SK-N-SH (cell line): Measurements from ENCODE around the gene CHD2. TPM values are rescaled to one million over a fixed set of nuclear protein-coding genes. Genes with fewer than 3 reads are reported as not detected.

Source experiments
- CTCF ChIA-PET: fragments of 300-600, 350-600 bp; formaldehyde crosslinking; extraction: SDS; loops from one replicate; lab custom pipeline; 2021; lab: Yijun Ruan, JAX
- POLR2A ChIA-PET: fragments of 350-600 bp; sonication (Branson Sonifier 250); formaldehyde crosslinking; extraction: SDS; loops from one replicate; lab custom pipeline; 2020; ENCODE audit warnings: antibody characterized with exemption, inconsistent platforms; lab: Yijun Ruan, JAX
- DNase-seq: peaks from one replicate; pipeline ENCODE4 v3.0.0; 2012
- H2AFZ ChIP-seq: fragments of 200-600 bp; sonication (generic); 2 replicates; pipeline ENCODE4 v1.8.1; 2016; ENCODE audit warnings: antibody characterized with exemption, mild to moderate bottlenecking, low read depth
- H3F3A ChIP-seq: fragments of 200-600 bp; sonication (generic); replicated peaks from 2 replicates; pipeline ENCODE3; 2016; ENCODE audit warnings: antibody characterized with exemption, mild to moderate bottlenecking; ENCODE audit not compliant: insufficient read depth
- H3K27ac ChIP-seq, 2 experiments: fragments of 200-500 bp in 1 of 2; fragments of 200-600 bp in 1 of 2; sonication (Bioruptor generic) in 1 of 2; sonication (generic), shearing (Covaris generic) in 1 of 2; 2 replicates each; pipeline versions ENCODE4 v1.5.1 to v1.6.1; 2014 to 2016; ENCODE audit warnings: low read depth in 2 of 2, inconsistent platforms in 1 of 2, low read length in 1 of 2, mild to moderate bottlenecking in 1 of 2, mixed read lengths in 1 of 2
- H3K27me3 ChIP-seq: fragments of 200-600 bp; sonication (generic), shearing (Covaris generic); 2 replicates; pipeline ENCODE4 v1.6.1; 2016; ENCODE audit warnings: mixed run types; ENCODE audit not compliant: insufficient read depth
- H3K36me3 ChIP-seq, 2 experiments: fragments of 200-500 bp in 1 of 2; fragments of 200-600 bp in 1 of 2; sonication (Bioruptor generic) in 1 of 2; sonication (generic) in 1 of 2; replicated peaks in 1 of 2; 2 replicates each; pipeline versions ENCODE3 to v1.5.1; 2014 to 2016; ENCODE audit warnings: low read length in 1 of 2, mild to moderate bottlenecking in 1 of 2; ENCODE audit not compliant: insufficient read depth in 2 of 2, control insufficient read depth in 1 of 2
- H3K4me1 ChIP-seq, 2 experiments: fragments of 200-500 bp in 1 of 2; fragments of 200-600 bp in 1 of 2; sonication (Bioruptor generic) in 1 of 2; sonication (generic), shearing (Covaris generic) in 1 of 2; 2 replicates each; pipeline versions ENCODE4 v1.5.1 to v1.6.1; 2014 to 2016; ENCODE audit warnings: low read depth in 1 of 2, low read length in 1 of 2, mixed run types in 1 of 2; ENCODE audit not compliant: insufficient read depth in 2 of 2, control insufficient read depth in 1 of 2
- H3K4me2 ChIP-seq: fragments of 200-600 bp; sonication (generic), shearing (Covaris generic); 2 replicates; pipeline ENCODE4 v1.6.1; 2017; ENCODE audit warnings: mixed run types
- H3K4me3 ChIP-seq, 2 experiments: fragments of 200-500 bp in 1 of 2; fragments of 200-600 bp in 1 of 2; sonication (Bioruptor generic) in 1 of 2; sonication (generic), shearing (Covaris generic) in 1 of 2; 2 replicates each; pipeline versions ENCODE4 v1.5.1 to v1.8.1; 2014 to 2016; ENCODE audit warnings: low read depth in 2 of 2, inconsistent platforms in 1 of 2, low read length in 1 of 2, mild to moderate bottlenecking in 1 of 2, mixed read lengths in 1 of 2, moderate library complexity in 1 of 2
- H3K79me2 ChIP-seq: fragments of 200-600 bp; sonication (generic); 2 replicates; pipeline ENCODE4 v1.8.1; 2017; ENCODE audit warnings: mild to moderate bottlenecking; ENCODE audit not compliant: insufficient read depth
- H3K9ac ChIP-seq: fragments of 200-600 bp; sonication (generic); 2 replicates; pipeline ENCODE4 v1.6.1; 2017; ENCODE audit warnings: mixed run types
- H3K9me2 ChIP-seq: fragments of 200-600 bp; sonication (generic); 2 replicates; pipeline ENCODE4 v1.6.1; 2017; ENCODE audit warnings: mixed run types
- H3K9me3 ChIP-seq: fragments of 200-600 bp; sonication (generic); 2 replicates; pipeline ENCODE4 v1.6.1; 2017; ENCODE audit warnings: mixed run types, mild to moderate bottlenecking, moderate library complexity
- H4K20me1 ChIP-seq: fragments of 200-600 bp; sonication (generic); 2 replicates; pipeline ENCODE4 v1.6.1; 2017; ENCODE audit warnings: mild to moderate bottlenecking, mixed run types; ENCODE audit not compliant: insufficient read depth
- ELF1 ChIP-seq: IDR thresholded peaks from 2 replicates; pipeline ENCODE4 v1.4.0; 2012
- FOXJ3 ChIP-seq: sonication (generic); formaldehyde crosslinking; IDR thresholded peaks from 2 replicates; pipeline ENCODE4 v1.5.1; 2020; ENCODE audit warnings: mild to moderate bottlenecking, missing genetic modification reagents
- IRF3 ChIP-seq: fragments of 150-350 bp; IDR thresholded peaks from 2 replicates; pipeline ENCODE4 v1.6.1; 2016; ENCODE audit warnings: mild to moderate bottlenecking, low read depth, low read length
- NFIC ChIP-seq: IDR thresholded peaks from 2 replicates; pipeline ENCODE4 v1.4.0; 2012; ENCODE audit warnings: borderline replicate concordance
- NRF1 ChIP-seq: IDR thresholded peaks from 2 replicates; pipeline ENCODE4 v1.6.1; 2012; ENCODE audit warnings: low read depth, mild to moderate bottlenecking, low read length
- POLR2AphosphoS5 ChIP-seq: IDR thresholded peaks from 2 replicates; pipeline ENCODE4 v1.6.1; 2012; ENCODE audit warnings: low read depth, low read length
- RFX5 ChIP-seq: IDR thresholded peaks from 2 replicates; pipeline ENCODE4 v1.6.1; 2012; ENCODE audit warnings: mild to moderate bottlenecking, improper control_type of control experiment, low read length
- RXRA ChIP-seq: IDR thresholded peaks from 2 replicates; pipeline ENCODE4 v1.4.0; 2012; ENCODE audit warnings: low read depth, mild to moderate bottlenecking, borderline replicate concordance
- SIN3A ChIP-seq: IDR thresholded peaks from 2 replicates; pipeline ENCODE4 v1.6.1; 2012; ENCODE audit warnings: low read depth, mild to moderate bottlenecking, low read length, moderate library complexity, borderline replicate concordance
- SMC3 ChIP-seq: IDR thresholded peaks from 2 replicates; pipeline ENCODE4 v1.6.1; 2012; ENCODE audit warnings: low read depth, low read length, improper control_type of control experiment
- TAF1 ChIP-seq: IDR thresholded peaks from 2 replicates; pipeline ENCODE4 v1.6.1; 2012; ENCODE audit warnings: low read depth, mild to moderate bottlenecking, low read length, moderate library complexity, borderline replicate concordance
- TEAD4 ChIP-seq: IDR thresholded peaks from 2 replicates; pipeline ENCODE4 v1.4.0; 2012; ENCODE audit warnings: mild to moderate bottlenecking, borderline replicate concordance; ENCODE audit not compliant: insufficient read depth
- YY1 ChIP-seq: IDR thresholded peaks from 2 replicates; pipeline ENCODE4 v1.4.0; 2012; ENCODE audit warnings: low read depth, mild to moderate bottlenecking
- WGBS: methylation state at CpG from one replicate; pipeline ENCODE4 v1.1.6; 2017; ENCODE audit warnings: low lambda C conversion rate; 5-methylcytosine and 5-hydroxymethylcytosine counted together
- polyA plus RNA-seq, 3 experiments: library from polyadenylated mRNA; depleted of rRNA; stranded (reverse); fragments of >200 nt; gene quantifications; 2 replicates each; pipeline ENCODE4 v1.2.3, GENCODE V29; 2012
- TF ChIP-seq, protein P1 (sequence below): IDR thresholded peaks from 2 replicates; pipeline ENCODE4; 2012

The CHD2 gene
- polyA plus RNA-seq, 1 of the 3 experiments (the other 2 are of a cell fraction) = 25.3 TPM

- Histone ChIP-seq H3F3A (no peaks in the 10 kb centered on the region), H2AFZ (no peak overlapping the region), H4K20me1 (no peaks in the 10 kb centered on the region; the same call in 1 of the 2 replicates), H3K4me2 (no peak overlapping the region), H3K9me3 (no peaks in the 10 kb centered on the region), H3K27ac (no peak overlapping the region), H3K27me3 (no peaks in the 10 kb centered on the region), H3K4me3 (no peak overlapping the region), H3K9ac (no peak overlapping the region), H3K36me3 (no peaks in the 10 kb centered on the region), H3K4me1 (peaks cover 0 to 3% of the 10 kb centered on the region in 2 experiments; a peak in 2 of 4 replicates), H3K9me2 (no peaks in the 10 kb centered on the region), H3K79me2 (no peaks in the 10 kb centered on the region)
- 77% methylated on average over 5 of the region's 7 CpGs for WGBS
- POLR2A ChIA-PET = no interaction called here
- no peak for DNase-seq
- no peak for TF ChIP-seq SIN3A
- TF ChIP-seq NFIC = no peak
- TF ChIP-seq TAF1 = no peak
- no peak for TF ChIP-seq NRF1
- TF ChIP-seq POLR2AphosphoS5 = no peak
- TF ChIP-seq, protein P1, sequence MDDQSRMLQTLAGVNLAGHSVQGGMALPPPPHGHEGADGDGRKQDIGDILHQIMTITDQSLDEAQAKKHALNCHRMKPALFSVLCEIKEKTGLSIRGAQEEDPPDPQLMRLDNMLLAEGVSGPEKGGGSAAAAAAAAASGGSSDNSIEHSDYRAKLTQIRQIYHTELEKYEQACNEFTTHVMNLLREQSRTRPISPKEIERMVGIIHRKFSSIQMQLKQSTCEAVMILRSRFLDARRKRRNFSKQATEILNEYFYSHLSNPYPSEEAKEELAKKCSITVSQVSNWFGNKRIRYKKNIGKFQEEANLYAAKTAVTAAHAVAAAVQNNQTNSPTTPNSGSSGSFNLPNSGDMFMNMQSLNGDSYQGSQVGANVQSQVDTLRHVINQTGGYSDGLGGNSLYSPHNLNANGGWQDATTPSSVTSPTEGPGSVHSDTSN = no peak
- no peak for TF ChIP-seq IRF3
- no peak for TF ChIP-seq ELF1
- no peak for TF ChIP-seq RFX5
- no peak for TF ChIP-seq RXRA
- TF ChIP-seq FOXJ3 (CRISPR knock-in tag) = no peak
- TF ChIP-seq YY1 = no peak
- CTCF ChIA-PET = interaction anchor here (1.0 kb wide), 1 partner anchor 1063 kb away, joined by 3 read pairs; no protein-coding TSS in a partner anchor
These were observed 156.7 kb downstream of the CHD2 start for GRCh38 chr15:93056836-93057235.

- no peak for TF ChIP-seq FOXJ3 (CRISPR knock-in tag)
- no peak for TF ChIP-seq IRF3
- no peak for TF ChIP-seq TEAD4
- TF ChIP-seq SMC3 = no peak
- no peak for DNase-seq
- H4K20me1 ChIP-seq = no peaks in the 10 kb centered on the region; the same call in 1 of the 2 replicates
- H3K4me2 ChIP-seq = no peak overlapping the region
- no peak overlapping the region for H2AFZ ChIP-seq
- H3K27ac ChIP-seq = no peak overlapping the region
- H3K79me2 ChIP-seq = no peaks in the 10 kb centered on the region
- H3F3A ChIP-seq = no peaks in the 10 kb centered on the region
- no peaks in the 10 kb centered on the region for H3K36me3 ChIP-seq
- no peak overlapping the region for H3K4me3 ChIP-seq
- H3K27me3 ChIP-seq = no peaks in the 10 kb centered on the region
- peaks cover 0 to 3% of the 10 kb centered on the region in 2 experiments; a peak in 2 of 4 replicates for H3K4me1 ChIP-seq
- H3K9me3 ChIP-seq = no peaks in the 10 kb centered on the region
- H3K9me2 ChIP-seq = no peaks in the 10 kb centered on the region
- no peak overlapping the region for H3K9ac ChIP-seq
- WGBS = 72% methylated on average over 8 of the region's 8 CpGs
- POLR2A ChIA-PET = no interaction called here
- CTCF ChIA-PET = no interaction called here
These were observed 157.5 kb downstream of the CHD2 start for GRCh38 chr15:93057618-93058017.
